ENCODE data around the gene WWTR1.

DNA sequence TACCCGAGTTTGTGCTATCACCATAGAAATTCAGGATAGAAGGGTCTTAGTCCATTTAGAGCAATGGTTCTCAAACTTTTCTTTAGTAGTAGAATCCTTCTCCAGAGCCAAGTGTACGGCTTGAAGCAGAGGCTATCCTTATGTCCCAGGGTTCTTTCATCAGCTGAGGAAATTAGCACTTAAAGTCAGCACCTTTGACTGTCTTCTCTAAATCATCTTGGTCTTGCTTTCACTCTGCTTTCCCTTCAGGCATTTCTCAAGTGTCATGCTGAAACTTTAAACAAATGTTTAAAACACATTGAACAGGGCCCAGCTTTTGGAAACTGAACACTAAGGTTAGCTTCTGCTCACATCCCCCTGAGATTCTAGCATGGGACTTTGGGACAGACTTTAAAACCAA lies 105.1 kb downstream of the WWTR1 start:
- TF ChIP-seq POLR2AphosphoS5 (IDR thresholded peaks at IDR 0.05; ENCODE audit: low read depth, low read length) (no peak), EZH2 (IDR thresholded peaks at IDR 0.05; ENCODE audit: low read depth, low read length, severe bottlenecking) (no peak)
